CD14-positive monocyte (primary cell): ENCODE results near the gene MBNL3. TPM values are rescaled to one million over a fixed set of nuclear protein-coding genes. Genes with fewer than 3 reads are reported as not detected.

Experiments used
- DNase-seq, 3 donors: peaks; one replicate each; pipeline ENCODE4 v3.0.0-alpha.2; 2011 to 2022
- H2AFZ ChIP-seq: 2 replicates; pipeline ENCODE4 v1.6.0; 2012; ENCODE audit warnings: mild to moderate bottlenecking, low read depth, low read length, inconsistent platforms; ENCODE audit not compliant: insufficient read depth, poor library complexity, severe bottlenecking
- H3K27ac ChIP-seq, 2 donors: 1 replicate in 1 of 2; 2 replicates in 1 of 2; pipeline ENCODE4 v1.5.1; 2012 to 2013; ENCODE audit warnings: low read length in 2 of 2, control low read depth in 1 of 2, inconsistent platforms in 1 of 2, low read depth in 1 of 2, mild to moderate bottlenecking in 1 of 2
- H3K27me3 ChIP-seq, 2 donors: one replicate each; pipeline versions ENCODE4 v1.6.0 to v1.6.1; 2011 to 2013; ENCODE audit warnings: low read length in 2 of 2; ENCODE audit not compliant: control insufficient read depth in 2 of 2, insufficient read depth in 2 of 2
- H3K36me3 ChIP-seq, 2 donors: replicated peaks in 1 of 2; 1 replicate in 1 of 2; 2 replicates in 1 of 2; pipeline versions ENCODE4 v1.5.1 to v1.6.1; 2012 to 2013; ENCODE audit warnings: low read length in 2 of 2, control low read depth in 1 of 2, inconsistent platforms in 1 of 2, mild to moderate bottlenecking in 1 of 2; ENCODE audit not compliant: insufficient read depth in 2 of 2, control insufficient read depth in 1 of 2
- H3K4me1 ChIP-seq, 2 donors: 1 replicate in 1 of 2; 2 replicates in 1 of 2; pipeline versions ENCODE4 v1.5.1 to v1.6.1; 2012 to 2013; ENCODE audit warnings: low read length in 2 of 2, control low read depth in 1 of 2, inconsistent platforms in 1 of 2, mild to moderate bottlenecking in 1 of 2, moderate library complexity in 1 of 2; ENCODE audit not compliant: insufficient read depth in 2 of 2, control insufficient read depth in 1 of 2
- H3K4me2 ChIP-seq: replicated peaks from 2 replicates; pipeline ENCODE3; 2012; ENCODE audit warnings: low read length, moderate library complexity, mild to moderate bottlenecking; ENCODE audit not compliant: poor library complexity, severe bottlenecking; ENCODE audit errors: extremely low read depth
- H3K4me3 ChIP-seq, 3 experiments: fragments of 200-600 bp in 1 of 3; sonication (generic) in 1 of 3; replicated peaks in 1 of 3; 1 replicate in 2 of 3; 2 replicates in 1 of 3; pipeline ENCODE4 v1.5.1; 2011 to 2013; ENCODE audit warnings: low read length in 3 of 3, mild to moderate bottlenecking in 3 of 3, control low read depth in 2 of 3, low read depth in 2 of 3, inconsistent platforms in 1 of 3, moderate library complexity in 1 of 3
- H3K79me2 ChIP-seq: 2 replicates; pipeline ENCODE4 v1.6.0; 2012; ENCODE audit warnings: mild to moderate bottlenecking, control low read depth, inconsistent platforms, low read length, moderate library complexity; ENCODE audit not compliant: insufficient read depth
- H3K9ac ChIP-seq: 2 replicates; pipeline ENCODE4 v1.6.0; 2017; ENCODE audit warnings: low read length, mild to moderate bottlenecking; ENCODE audit not compliant: insufficient read depth, poor library complexity, severe bottlenecking
- H3K9me3 ChIP-seq, 2 donors: replicated peaks in 1 of 2; 1 replicate in 1 of 2; 2 replicates in 1 of 2; pipeline versions ENCODE4 v1.5.1 to v1.6.1; 2012 to 2013; ENCODE audit warnings: low read length in 2 of 2, control low read depth in 1 of 2; ENCODE audit not compliant: control insufficient read depth in 1 of 2, insufficient read depth in 1 of 2
- H4K20me1 ChIP-seq: 2 replicates; pipeline ENCODE4 v1.6.0; 2012; ENCODE audit warnings: mild to moderate bottlenecking, low read length, control low read depth, moderate library complexity; ENCODE audit not compliant: insufficient read depth
- H3K27ac Mint-ChIP-seq, 7 donors: one replicate each; pipeline ENCODE4 v1.8.0; 2020; ENCODE audit warnings: mild to moderate bottlenecking in 7 of 7, mixed read lengths in 7 of 7, moderate library complexity in 6 of 7, inconsistent platforms in 2 of 7
- H3K27me3 Mint-ChIP-seq, 3 donors: one replicate each; pipeline ENCODE4 v1.8.0; 2021 to 2022; ENCODE audit warnings: low read depth in 3 of 3, mild to moderate bottlenecking in 3 of 3, mixed read lengths in 3 of 3, moderate library complexity in 3 of 3, inconsistent platforms in 1 of 3
- H3K36me3 Mint-ChIP-seq, 2 donors: one replicate each; pipeline ENCODE4 v1.8.0; 2020; ENCODE audit warnings: mixed read lengths in 2 of 2, inconsistent platforms in 1 of 2, mild to moderate bottlenecking in 1 of 2
- H3K4me1 Mint-ChIP-seq: one replicate; pipeline ENCODE4 v1.8.0; 2020; ENCODE audit warnings: mild to moderate bottlenecking, mixed read lengths
- H3K4me3 Mint-ChIP-seq, 2 donors: one replicate each; pipeline ENCODE4 v1.8.0; 2020; ENCODE audit warnings: mild to moderate bottlenecking in 2 of 2, mixed read lengths in 2 of 2, moderate library complexity in 1 of 2
- H3K9me3 Mint-ChIP-seq, 7 donors: one replicate each; pipeline ENCODE4 v1.8.0; 2020 to 2022; ENCODE audit warnings: mixed read lengths in 7 of 7, mild to moderate bottlenecking in 6 of 7, moderate library complexity in 6 of 7, inconsistent platforms in 2 of 7
- WGBS: methylation state at CpG from one replicate; pipeline ENCODE4 v1.1.5; 2013; ENCODE audit warnings: missing lambda C conversion rate; ENCODE audit not compliant: insufficient coverage; 5-methylcytosine and 5-hydroxymethylcytosine counted together
- intact Hi-C, 2 donors: fragments of 100-400 bp; cut with micrococcal nuclease; formaldehyde crosslinking; loops; one replicate each; pipeline versions ENCODE4 v1.15.0 to v1.15.1; 2023
- polyA plus RNA-seq, 3 donors: library from polyadenylated mRNA; depleted of rRNA in 1 of 3; unstranded in 2 of 3; stranded (reverse) in 1 of 3; fragments of 300-500 nt in 2 of 3; fragments of >200 nt in 1 of 3; fragmentation: Illumina TruSeq in 2 of 3; gene quantifications; 1 replicate in 2 of 3; 2 replicates in 1 of 3; pipeline ENCODE4 v1.2.3, GENCODE V29; 2012 to 2021
- TF ChIP-seq, protein P1 (sequence below): fragments of 200-600 bp; IDR thresholded peaks from one replicate; pipeline ENCODE4 v1.8.0; 2022; ENCODE audit warnings: antibody characterized with exemption, mild to moderate bottlenecking

The MBNL3 gene
- polyA plus RNA-seq, 3 donors: 7.4 to 32.8 (median 22.4) TPM

DNA sequence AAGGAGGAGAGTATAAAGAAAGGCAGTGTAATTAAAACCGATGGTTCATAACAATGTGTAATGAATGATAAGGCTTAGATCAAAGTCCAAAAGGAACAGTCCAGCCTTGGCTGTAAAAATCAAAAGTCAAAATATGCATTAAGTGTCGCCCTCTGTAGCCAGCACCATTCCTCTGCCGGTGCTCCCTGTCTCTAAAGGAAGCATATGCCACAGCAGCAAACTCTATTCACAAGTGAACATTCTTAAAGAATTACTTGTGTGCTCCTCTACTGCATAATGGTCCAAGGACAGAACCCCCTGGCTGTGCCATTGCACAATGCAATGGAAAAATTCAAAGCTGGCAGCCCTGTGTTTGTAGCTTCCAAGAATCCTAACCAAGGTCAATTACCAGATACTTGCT lies 16.3 kb upstream of the MBNL3 start:
- H3K27me3 Mint-ChIP-seq: peaks cover 0 to 6% (median 2%) of the 10 kb centered on the region in 3 donors
- no peaks in the 10 kb centered on the region for H3K79me2 ChIP-seq
- intact Hi-C loops: no loop called here
- H3K36me3 ChIP-seq: no peaks in the 10 kb centered on the region
- DNase-seq: no peak
- H4K20me1 ChIP-seq: no peaks in the 10 kb centered on the region
- no peaks in the 10 kb centered on the region for H3K36me3 Mint-ChIP-seq
- H3K4me2 ChIP-seq: no peak overlapping the region
- WGBS: 100% methylated on average over 1 of the region's 3 CpGs
- no peak overlapping the region for H3K4me3 ChIP-seq
- H2AFZ ChIP-seq: no peak overlapping the region
- no peaks in the 10 kb centered on the region for H3K4me1 ChIP-seq
- H3K9me3 ChIP-seq: no peaks in the 10 kb centered on the region
- H3K27ac Mint-ChIP-seq: no peak overlapping the region
- H3K27ac ChIP-seq: no peak overlapping the region
- H3K9me3 Mint-ChIP-seq: peaks cover 0 to 2% (median 0%) of the 10 kb centered on the region in 7 donors
- TF ChIP-seq, protein P1, sequence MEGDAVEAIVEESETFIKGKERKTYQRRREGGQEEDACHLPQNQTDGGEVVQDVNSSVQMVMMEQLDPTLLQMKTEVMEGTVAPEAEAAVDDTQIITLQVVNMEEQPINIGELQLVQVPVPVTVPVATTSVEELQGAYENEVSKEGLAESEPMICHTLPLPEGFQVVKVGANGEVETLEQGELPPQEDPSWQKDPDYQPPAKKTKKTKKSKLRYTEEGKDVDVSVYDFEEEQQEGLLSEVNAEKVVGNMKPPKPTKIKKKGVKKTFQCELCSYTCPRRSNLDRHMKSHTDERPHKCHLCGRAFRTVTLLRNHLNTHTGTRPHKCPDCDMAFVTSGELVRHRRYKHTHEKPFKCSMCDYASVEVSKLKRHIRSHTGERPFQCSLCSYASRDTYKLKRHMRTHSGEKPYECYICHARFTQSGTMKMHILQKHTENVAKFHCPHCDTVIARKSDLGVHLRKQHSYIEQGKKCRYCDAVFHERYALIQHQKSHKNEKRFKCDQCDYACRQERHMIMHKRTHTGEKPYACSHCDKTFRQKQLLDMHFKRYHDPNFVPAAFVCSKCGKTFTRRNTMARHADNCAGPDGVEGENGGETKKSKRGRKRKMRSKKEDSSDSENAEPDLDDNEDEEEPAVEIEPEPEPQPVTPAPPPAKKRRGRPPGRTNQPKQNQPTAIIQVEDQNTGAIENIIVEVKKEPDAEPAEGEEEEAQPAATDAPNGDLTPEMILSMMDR: no peak
- H3K9ac ChIP-seq: no peak overlapping the region
- H3K4me1 Mint-ChIP-seq: no peaks in the 10 kb centered on the region
- peaks cover 0 to 2% of the 10 kb centered on the region in 2 donors for H3K27me3 ChIP-seq
- no peak overlapping the region for H3K4me3 Mint-ChIP-seq

DNA sequence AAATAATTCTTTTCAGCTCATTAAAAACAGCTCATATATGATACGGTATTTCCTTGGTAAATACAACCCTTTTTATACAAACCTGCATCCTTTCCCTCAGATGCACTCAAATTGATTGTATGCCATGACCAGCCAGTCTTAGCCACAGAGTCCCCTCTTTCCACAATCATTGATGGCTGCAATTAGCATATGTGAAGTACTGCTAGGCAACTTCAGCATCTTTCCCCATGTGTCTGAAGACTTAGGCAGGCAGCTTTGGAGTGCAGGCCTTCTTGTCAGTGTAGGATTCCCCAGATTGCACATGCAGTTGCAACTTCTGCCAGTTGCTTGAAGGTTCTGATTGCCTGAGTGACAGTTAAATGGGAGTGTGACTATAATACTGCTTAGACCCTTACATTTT lies 15.6 kb upstream of the MBNL3 start:
- intact Hi-C loops: no loop called here
- H4K20me1 ChIP-seq: no peaks in the 10 kb centered on the region
- H3K4me2 ChIP-seq: no peak overlapping the region
- H2AFZ ChIP-seq: no peak overlapping the region
- Mint-ChIP-seq H3K4me3 (no peak overlapping the region), H3K36me3 (no peaks in the 10 kb centered on the region), H3K27me3 (peaks cover 0 to 6% (median 2%) of the 10 kb centered on the region in 3 donors), H3K27ac (no peak overlapping the region), H3K4me1 (no peaks in the 10 kb centered on the region), H3K9me3 (peaks cover 0 to 2% (median 0%) of the 10 kb centered on the region in 7 donors)
- H3K27ac ChIP-seq: no peak overlapping the region
- H3K9me3 ChIP-seq: no peaks in the 10 kb centered on the region
- no CpG with 5 or more reads among the region's 1 CpG for WGBS
- H3K4me3 ChIP-seq: no peak overlapping the region
- peaks cover 0 to 2% of the 10 kb centered on the region in 2 donors for H3K27me3 ChIP-seq
- DNase-seq: no peak
- H3K79me2 ChIP-seq: no peaks in the 10 kb centered on the region
- no peak overlapping the region for H3K9ac ChIP-seq
- H3K36me3 ChIP-seq: no peaks in the 10 kb centered on the region
- TF ChIP-seq, protein P1: no peak
- H3K4me1 ChIP-seq: no peaks in the 10 kb centered on the region
